ENCODE data around the gene HJV.

Gene HJV

DNA sequence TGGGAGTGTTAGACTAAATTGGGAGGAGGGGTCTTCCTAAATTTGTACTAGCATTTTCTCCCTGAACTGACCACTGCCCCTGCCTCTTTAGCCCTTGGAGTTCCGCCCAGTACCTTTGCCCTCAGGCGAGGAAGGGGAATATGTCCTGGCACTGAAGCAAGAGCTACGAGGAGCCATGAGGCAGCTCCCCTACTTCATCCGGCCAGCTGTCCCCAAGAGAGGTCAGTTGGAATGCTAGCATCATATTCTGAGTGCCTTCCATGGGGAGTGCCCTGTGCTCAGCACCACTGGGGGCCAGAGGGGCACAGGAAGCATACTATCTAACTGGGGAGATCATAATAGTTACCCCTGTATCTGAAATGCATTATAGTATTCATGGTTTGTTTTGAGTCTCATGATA is 46.3 kb downstream of the HJV start:
- DNase-seq: no peak

DNA sequence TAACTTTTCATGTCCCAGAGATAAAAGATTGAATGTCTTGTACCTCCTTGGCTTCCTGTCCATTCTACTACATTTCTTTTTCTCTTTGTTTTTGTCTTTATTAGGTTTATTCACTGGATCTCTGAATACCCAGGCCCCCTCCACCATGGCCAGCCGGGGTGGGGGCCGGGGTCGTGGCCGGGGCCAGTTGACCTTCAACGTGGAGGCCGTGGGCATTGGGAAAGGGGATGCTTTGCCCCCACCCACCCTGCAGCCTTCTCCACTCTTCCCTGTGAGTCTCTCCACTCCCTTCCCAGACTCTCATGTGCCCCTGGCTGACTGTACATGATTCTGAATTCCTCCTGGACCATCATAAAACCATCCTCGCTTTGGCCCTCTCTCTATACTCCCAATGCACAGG is 46.8 kb downstream of the HJV start:
- no peak for DNase-seq

DNA sequence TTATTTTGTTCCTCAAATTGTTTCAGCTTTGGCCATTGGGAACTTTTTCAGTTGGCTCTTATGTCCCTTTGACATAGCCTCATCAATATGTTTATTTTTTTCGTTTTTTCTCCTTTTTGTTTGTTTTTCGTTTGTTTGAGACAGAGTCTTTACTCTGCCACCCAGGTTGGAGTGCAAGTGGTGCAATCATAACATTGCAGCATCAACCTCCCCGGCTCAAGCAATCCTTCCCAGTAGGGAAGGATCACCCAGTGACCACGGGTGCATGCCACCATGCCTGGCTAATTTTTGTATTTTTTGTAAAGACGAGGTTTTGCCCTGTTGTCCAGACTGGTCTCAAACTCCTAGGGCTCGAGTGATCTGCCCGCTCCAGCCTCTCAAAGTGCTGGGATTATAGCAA is 49.0 kb downstream of the HJV start:
- DNase-seq: no peak

All from NCI-H69 (cell line).